PFSK-1 (cell line): ENCODE results near the gene BOLA2B.

ENCODE experiments used
- FOXP2 ChIP-seq: optimal IDR thresholded peaks from 2 replicates; pipeline ENCODE3; 2011; ENCODE audit warnings: borderline replicate concordance, control low read depth, inconsistent platforms; ENCODE audit not compliant: insufficient read depth; ENCODE audit errors: extremely low read length, extremely low read depth
- POLR2AphosphoS5 ChIP-seq: IDR thresholded peaks from 2 replicates; pipeline ENCODE4 v1.6.1; 2012; ENCODE audit warnings: low read depth, mild to moderate bottlenecking, control low read depth, low read length, moderate library complexity
- REST ChIP-seq, 2 experiments: IDR thresholded peaks; 2 replicates each; pipeline versions ENCODE4 v1.6.1 to v1.8.0; 2011 to 2012; ENCODE audit warnings: low read depth in 2 of 2, low read length in 2 of 2, control low read depth in 1 of 2, inconsistent platforms in 1 of 2, mild to moderate bottlenecking in 1 of 2, moderate library complexity in 1 of 2; ENCODE audit not compliant: insufficient read depth in 1 of 2
- SIN3A ChIP-seq: IDR thresholded peaks from 2 replicates; pipeline ENCODE4 v1.6.1; 2012; ENCODE audit warnings: mild to moderate bottlenecking, low read length, moderate library complexity, borderline replicate concordance; ENCODE audit not compliant: insufficient read depth
- TAF1 ChIP-seq: IDR thresholded peaks from 2 replicates; pipeline ENCODE4 v1.6.1; 2012; ENCODE audit warnings: low read length, control low read depth, borderline replicate concordance; ENCODE audit not compliant: insufficient read depth

Gene BOLA2B

DNA sequence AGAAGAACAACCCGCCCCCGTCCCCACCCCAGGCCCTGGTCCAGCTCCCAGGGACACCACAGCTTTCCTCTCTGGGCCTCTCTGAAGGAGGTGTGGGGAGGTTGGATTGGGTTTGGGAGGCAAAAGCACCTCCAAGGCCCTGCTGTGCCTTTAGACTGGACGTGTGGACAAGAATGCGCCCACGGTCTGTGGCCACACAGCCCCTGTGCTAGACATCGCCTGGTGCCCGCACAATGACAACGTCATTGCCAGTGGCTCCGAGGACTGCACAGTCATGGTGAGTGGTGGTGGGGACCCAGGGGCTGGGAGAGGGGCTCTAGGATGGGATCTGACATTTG lies 7.1 kb downstream of the BOLA2B start:
- TF ChIP-seq REST (IDR thresholded peaks at IDR 0.05; ENCODE audit: insufficient read depth in 1 of 2, low read depth in 2 of 2, low read length in 2 of 2), result no peak
- no peak for TF ChIP-seq POLR2AphosphoS5
- no peak for TF ChIP-seq SIN3A
- no peak for TF ChIP-seq TAF1
- no peak for TF ChIP-seq FOXP2

DNA sequence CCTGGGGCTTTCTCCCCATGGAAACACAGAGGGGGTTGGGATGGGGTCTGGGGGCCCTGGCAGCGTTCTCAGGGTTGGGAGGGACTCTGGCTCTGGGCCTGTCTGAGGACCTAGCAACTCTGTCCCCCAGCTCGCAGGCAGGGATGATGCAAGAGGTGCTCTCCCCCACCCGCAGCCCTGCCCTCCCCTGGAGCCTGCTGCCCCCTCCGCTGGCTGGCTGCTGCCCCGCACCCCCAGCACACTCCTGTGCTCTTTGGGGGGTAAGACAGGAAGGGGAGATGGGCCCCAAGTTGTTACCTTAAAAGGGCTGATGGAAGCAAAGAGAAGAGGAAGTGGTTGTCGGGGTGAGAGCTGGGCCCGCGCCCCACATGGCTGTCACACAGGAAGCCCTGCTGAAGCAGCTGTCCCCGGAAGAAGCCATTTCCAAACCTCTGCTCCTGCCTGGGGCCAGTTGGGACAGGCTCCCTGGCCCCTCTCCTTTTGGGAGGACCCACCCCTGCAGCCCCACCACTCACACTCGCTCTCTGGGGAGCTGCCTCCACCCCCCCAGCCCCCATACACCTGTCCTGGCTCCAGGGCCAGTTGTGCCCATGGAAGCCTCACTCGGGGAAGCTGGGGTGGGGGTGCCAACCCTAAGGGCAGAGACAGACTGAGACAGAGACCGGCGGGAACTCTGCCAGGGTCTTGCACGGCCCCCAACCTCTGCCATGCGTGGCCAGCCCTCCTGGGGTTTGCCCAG lies 7.6 kb downstream of the BOLA2B start:
- no peak for TF ChIP-seq POLR2AphosphoS5

GRCh38 chr16:30184891-30185682 lies 8.4 kb downstream of the BOLA2B start:
- no peak for TF ChIP-seq FOXP2
- no peak for TF ChIP-seq POLR2AphosphoS5
- TF ChIP-seq REST (IDR thresholded peaks at IDR 0.05; ENCODE audit: insufficient read depth in 1 of 2, low read depth in 2 of 2, low read length in 2 of 2), result no peak
- no peak for TF ChIP-seq SIN3A
- no peak for TF ChIP-seq TAF1

GRCh38 chr16:30184096-30184890 lies 9.2 kb downstream of the BOLA2B start:
- TF ChIP-seq TAF1 (no peak), POLR2AphosphoS5 (no peak), FOXP2 (no peak), SIN3A (no peak), REST (IDR thresholded peaks at IDR 0.05; ENCODE audit: insufficient read depth in 1 of 2, low read depth in 2 of 2, low read length in 2 of 2) (no peak)

GRCh38 chr16:30183233-30184095 lies 10.0 kb downstream of the BOLA2B start, which contains the start of gene CORO1A:
Gene CORO1A, plus strand, starts transcription at chr16:30183602. Its CDS starts 1,608 bp downstream, at chr16:30185210.
- TF ChIP-seq REST (IDR thresholded peaks at IDR 0.05; ENCODE audit: insufficient read depth in 1 of 2, low read depth in 2 of 2, low read length in 2 of 2), result no peak
- TF ChIP-seq TAF1, result 0 out of 2 replicates have a peak, but pooled peaks have one; percentile 54
- TF ChIP-seq FOXP2, result no peak
- peak; percentile 53; the same call in 1 of the 2 replicates for TF ChIP-seq POLR2AphosphoS5
- no peak for TF ChIP-seq SIN3A
